ENCODE data around the gene CRACR2A.

The CRACR2A gene

DNA sequence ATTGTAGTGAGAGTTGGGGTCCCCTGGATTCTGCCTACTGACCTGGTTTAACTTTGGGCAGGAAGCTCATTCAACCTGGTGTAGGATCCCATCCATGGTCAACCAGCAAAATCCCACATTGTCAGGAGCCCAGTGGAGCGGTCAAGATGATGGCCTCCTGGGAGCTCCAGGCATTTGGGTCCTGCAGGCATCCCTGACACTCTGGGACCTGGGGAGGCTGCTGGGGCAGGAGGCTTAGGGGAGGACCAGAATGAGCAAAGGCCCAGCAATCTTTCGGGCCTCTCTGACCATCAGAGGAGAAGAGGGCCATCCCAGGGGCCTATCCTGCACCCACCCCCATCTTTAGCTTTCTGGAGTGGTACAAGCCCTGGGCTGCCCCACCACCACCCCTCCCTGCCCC is 157.9 kb downstream of the CRACR2A start:
- H3K9ac ChIP-seq (ENCODE audit: low read length): no peak overlapping the region
- H3K27me3 ChIP-seq (ENCODE audit: control insufficient read depth, insufficient read depth, low read length): no peaks in the 10 kb centered on the region
- H3K4me3 ChIP-seq (ENCODE audit: low read length): no peak overlapping the region
- no peaks in the 10 kb centered on the region for H3K36me3 ChIP-seq (ENCODE audit: control insufficient read depth, low read depth, low read length)
- no peak overlapping the region for H3K27ac ChIP-seq (ENCODE audit: low read length)
- H3K9me3 ChIP-seq (ENCODE audit: control insufficient read depth, low read depth, low read length): no peaks in the 10 kb centered on the region
- H3K4me1 ChIP-seq (ENCODE audit: control insufficient read depth, low read depth, low read length): peaks cover 6% of the 10 kb centered on the region

GRCh38 chr12:3593906-3594483 is 158.9 kb downstream of the CRACR2A start:
- H3K9me3 ChIP-seq (ENCODE audit: control insufficient read depth, low read depth, low read length): no peaks in the 10 kb centered on the region
- no peaks in the 10 kb centered on the region for H3K36me3 ChIP-seq (ENCODE audit: control insufficient read depth, low read depth, low read length)
- no peaks in the 10 kb centered on the region for H3K27me3 ChIP-seq (ENCODE audit: control insufficient read depth, insufficient read depth, low read length)
- no peaks in the 10 kb centered on the region for H3K4me1 ChIP-seq (ENCODE audit: control insufficient read depth, low read depth, low read length)
- no peak overlapping the region for H3K27ac ChIP-seq (ENCODE audit: low read length)
- no peak overlapping the region for H3K9ac ChIP-seq (ENCODE audit: low read length)
- H3K4me3 ChIP-seq (ENCODE audit: low read length): no peak overlapping the region

DNA sequence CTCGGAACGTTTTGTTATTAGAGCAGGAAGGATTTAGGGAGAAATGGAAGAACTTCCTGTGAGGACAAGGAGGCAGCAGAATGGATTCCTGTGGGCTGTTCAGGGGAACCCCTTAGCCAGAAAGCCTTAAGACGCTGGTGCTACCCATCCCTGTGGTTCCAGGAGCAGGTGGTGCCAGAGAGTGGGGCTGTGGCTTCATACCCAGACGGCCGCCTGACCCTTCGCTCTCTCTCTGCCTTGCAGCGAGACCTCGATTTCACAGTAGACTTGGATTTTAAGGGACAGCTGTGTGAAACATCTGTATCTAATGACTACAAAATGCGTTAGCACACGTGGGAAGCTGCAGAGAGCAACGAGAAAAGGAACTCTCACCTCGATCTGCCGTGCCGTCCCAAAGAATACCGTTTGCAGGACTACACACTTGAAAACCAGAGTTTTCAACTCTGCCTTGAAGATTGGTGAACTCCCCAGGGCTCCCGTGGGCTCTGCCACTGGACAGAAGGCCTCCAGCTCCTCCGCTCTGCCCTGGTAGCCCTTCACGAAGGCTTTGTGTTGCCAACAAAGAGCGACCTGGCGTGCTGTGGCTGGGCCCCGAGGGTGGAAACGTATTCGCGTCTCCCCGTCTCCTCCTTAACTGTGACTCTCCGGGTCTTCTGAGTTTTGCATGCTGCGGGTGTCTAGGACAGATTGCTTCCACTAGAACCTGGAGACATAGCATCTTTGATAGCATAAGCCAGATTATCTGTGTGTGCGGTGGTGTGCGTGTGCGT is 159.9 kb downstream of the CRACR2A start:
- peaks cover under 1% of the 10 kb centered on the region for H3K4me1 ChIP-seq (ENCODE audit: control insufficient read depth, low read depth, low read length)
- no peak overlapping the region for H3K4me3 ChIP-seq (ENCODE audit: low read length)
- H3K27ac ChIP-seq (ENCODE audit: low read length): no peak overlapping the region
- no peaks in the 10 kb centered on the region for H3K36me3 ChIP-seq (ENCODE audit: control insufficient read depth, low read depth, low read length)
- peaks cover 7% of the 10 kb centered on the region for H3K27me3 ChIP-seq (ENCODE audit: control insufficient read depth, insufficient read depth, low read length)
- H3K9me3 ChIP-seq (ENCODE audit: control insufficient read depth, low read depth, low read length): no peaks in the 10 kb centered on the region
- no peak overlapping the region for H3K9ac ChIP-seq (ENCODE audit: low read length)

DNA sequence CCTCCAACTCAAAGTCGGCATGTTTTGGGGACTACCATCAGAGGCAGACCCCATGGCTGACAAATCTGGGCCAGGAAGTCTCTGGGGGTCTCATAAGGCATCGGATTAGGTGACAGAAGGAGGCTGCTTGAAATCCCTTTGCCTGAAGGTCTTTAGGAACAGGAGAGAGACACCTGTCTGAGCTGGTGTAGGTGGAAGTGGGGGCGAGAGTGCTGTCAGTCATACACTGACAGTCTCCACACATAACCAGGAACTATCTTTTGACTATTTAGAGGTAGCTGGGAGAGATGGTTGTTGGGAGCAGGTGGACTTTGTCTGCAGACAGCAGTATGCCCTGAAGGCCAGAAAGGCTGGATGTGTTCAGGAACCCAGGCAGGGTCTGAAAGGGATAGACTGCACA is 163.2 kb downstream of the CRACR2A start:
- Histone ChIP-seq H3K27me3 (ENCODE audit: control insufficient read depth, insufficient read depth, low read length) (peaks cover 8% of the 10 kb centered on the region), H3K4me1 (ENCODE audit: control insufficient read depth, low read depth, low read length) (peaks cover 8% of the 10 kb centered on the region), H3K27ac (ENCODE audit: low read length) (no peak overlapping the region), H3K4me3 (ENCODE audit: low read length) (no peak overlapping the region), H3K36me3 (ENCODE audit: control insufficient read depth, low read depth, low read length) (no peaks in the 10 kb centered on the region), H3K9me3 (ENCODE audit: control insufficient read depth, low read depth, low read length) (no peaks in the 10 kb centered on the region), H3K9ac (ENCODE audit: low read length) (no peak overlapping the region)

DNA sequence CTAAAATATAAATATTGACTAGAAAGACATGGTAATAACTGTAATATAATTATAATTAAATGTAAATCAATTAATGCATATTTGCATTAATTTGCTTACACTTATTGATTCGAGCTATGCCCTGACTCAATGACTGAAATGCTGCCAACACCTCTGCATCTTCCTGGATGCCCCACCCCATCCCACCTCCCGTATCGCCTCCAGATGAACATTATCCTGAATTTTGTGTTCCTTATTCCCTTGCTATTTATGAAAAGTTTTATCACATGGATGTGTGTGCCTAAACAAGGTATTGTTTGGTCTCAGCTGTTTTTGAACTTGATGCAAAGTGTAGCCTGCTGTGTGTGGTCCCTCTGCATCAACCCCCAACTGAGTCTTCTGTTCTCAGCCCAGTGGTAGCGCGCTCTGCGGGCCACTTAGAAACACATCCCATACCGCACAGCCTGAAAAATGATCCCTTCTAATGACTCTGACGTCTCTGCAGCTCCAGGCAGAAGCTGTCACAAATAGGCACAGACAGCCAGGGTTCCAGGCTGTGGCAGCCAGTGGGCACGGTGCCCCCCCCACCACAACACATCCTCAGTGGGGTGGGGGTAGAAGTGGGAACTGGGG is 165.4 kb downstream of the CRACR2A start:
- Histone ChIP-seq H3K27me3 (ENCODE audit: control insufficient read depth, insufficient read depth, low read length) (peaks cover 8% of the 10 kb centered on the region), H3K9me3 (ENCODE audit: control insufficient read depth, low read depth, low read length) (no peaks in the 10 kb centered on the region), H3K27ac (ENCODE audit: low read length) (no peak overlapping the region), H3K4me1 (ENCODE audit: control insufficient read depth, low read depth, low read length) (peaks cover 8% of the 10 kb centered on the region), H3K4me3 (ENCODE audit: low read length) (no peak overlapping the region), H3K36me3 (ENCODE audit: control insufficient read depth, low read depth, low read length) (no peaks in the 10 kb centered on the region), H3K9ac (ENCODE audit: low read length) (no peak overlapping the region)

GRCh38 chr12:3583656-3584334 is 169.1 kb downstream of the CRACR2A start:
- Histone ChIP-seq H3K27ac (ENCODE audit: low read length) (no peak overlapping the region), H3K27me3 (ENCODE audit: control insufficient read depth, insufficient read depth, low read length) (peaks cover 8% of the 10 kb centered on the region), H3K4me1 (ENCODE audit: control insufficient read depth, low read depth, low read length) (peaks cover 17% of the 10 kb centered on the region), H3K36me3 (ENCODE audit: control insufficient read depth, low read depth, low read length) (no peaks in the 10 kb centered on the region), H3K4me3 (ENCODE audit: low read length) (no peak overlapping the region), H3K9me3 (ENCODE audit: control insufficient read depth, low read depth, low read length) (no peaks in the 10 kb centered on the region), H3K9ac (ENCODE audit: low read length) (no peak overlapping the region)

- H3K4me1 ChIP-seq (ENCODE audit: control insufficient read depth, low read depth, low read length): peaks cover 12% of the 10 kb centered on the region
- no peak overlapping the region for H3K9ac ChIP-seq (ENCODE audit: low read length)
- no peaks in the 10 kb centered on the region for H3K36me3 ChIP-seq (ENCODE audit: control insufficient read depth, low read depth, low read length)
- no peaks in the 10 kb centered on the region for H3K27me3 ChIP-seq (ENCODE audit: control insufficient read depth, insufficient read depth, low read length)
- no peak overlapping the region for H3K27ac ChIP-seq (ENCODE audit: low read length)
- no peak overlapping the region for H3K4me3 ChIP-seq (ENCODE audit: low read length)
- no peaks in the 10 kb centered on the region for H3K9me3 ChIP-seq (ENCODE audit: control insufficient read depth, low read depth, low read length)
Observed at GRCh38 chr12:3580094-3580749, 172.7 kb downstream of the CRACR2A start.

GRCh38 chr12:3579446-3580093 is 173.3 kb downstream of the CRACR2A start:
- Histone ChIP-seq H3K9ac (ENCODE audit: low read length) (no peak overlapping the region), H3K36me3 (ENCODE audit: control insufficient read depth, low read depth, low read length) (no peaks in the 10 kb centered on the region), H3K4me3 (ENCODE audit: low read length) (no peak overlapping the region), H3K9me3 (ENCODE audit: control insufficient read depth, low read depth, low read length) (no peaks in the 10 kb centered on the region), H3K4me1 (ENCODE audit: control insufficient read depth, low read depth, low read length) (peaks cover 12% of the 10 kb centered on the region), H3K27ac (ENCODE audit: low read length) (no peak overlapping the region), H3K27me3 (ENCODE audit: control insufficient read depth, insufficient read depth, low read length) (no peaks in the 10 kb centered on the region)

- H3K36me3 ChIP-seq (ENCODE audit: control insufficient read depth, low read depth, low read length): no peaks in the 10 kb centered on the region
- H3K27ac ChIP-seq (ENCODE audit: low read length): no peak overlapping the region
- H3K9me3 ChIP-seq (ENCODE audit: control insufficient read depth, low read depth, low read length): no peaks in the 10 kb centered on the region
- no peaks in the 10 kb centered on the region for H3K27me3 ChIP-seq (ENCODE audit: control insufficient read depth, insufficient read depth, low read length)
- H3K9ac ChIP-seq (ENCODE audit: low read length): no peak overlapping the region
- H3K4me1 ChIP-seq (ENCODE audit: control insufficient read depth, low read depth, low read length): peaks cover 12% of the 10 kb centered on the region
- no peak overlapping the region for H3K4me3 ChIP-seq (ENCODE audit: low read length)
Observed at GRCh38 chr12:3578557-3578956, 174.4 kb downstream of the CRACR2A start.

DNA sequence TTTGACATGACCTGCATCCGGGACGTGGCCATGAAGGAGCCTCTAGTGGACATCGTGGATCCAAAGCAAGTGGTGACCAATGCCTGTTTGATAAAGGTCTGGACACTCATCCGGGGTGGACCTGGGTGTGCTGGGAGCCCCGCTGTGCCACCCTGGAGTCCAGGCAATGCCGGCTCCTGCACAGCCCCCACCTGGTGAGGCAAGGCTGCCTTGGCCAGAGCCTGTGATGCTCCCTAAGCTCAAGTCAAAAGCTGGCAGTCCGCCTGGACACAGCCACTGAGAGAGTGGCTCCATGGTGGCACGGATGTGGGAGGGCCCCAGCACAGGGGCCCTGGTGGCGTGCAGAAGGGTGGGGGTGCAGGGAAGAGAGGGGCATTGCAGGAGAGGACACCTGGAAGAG is 176.0 kb downstream of the CRACR2A start:
- H3K4me3 ChIP-seq (ENCODE audit: low read length): no peak overlapping the region
- peaks cover 15% of the 10 kb centered on the region for H3K4me1 ChIP-seq (ENCODE audit: control insufficient read depth, low read depth, low read length)
- H3K9me3 ChIP-seq (ENCODE audit: control insufficient read depth, low read depth, low read length): no peaks in the 10 kb centered on the region
- no peaks in the 10 kb centered on the region for H3K27me3 ChIP-seq (ENCODE audit: control insufficient read depth, insufficient read depth, low read length)
- no peak overlapping the region for H3K9ac ChIP-seq (ENCODE audit: low read length)
- H3K36me3 ChIP-seq (ENCODE audit: control insufficient read depth, low read depth, low read length): no peaks in the 10 kb centered on the region
- no peak overlapping the region for H3K27ac ChIP-seq (ENCODE audit: low read length)

GRCh38 chr12:3574986-3575385 is 177.9 kb downstream of the CRACR2A start:
- Histone ChIP-seq H3K27me3 (ENCODE audit: control insufficient read depth, insufficient read depth, low read length) (no peaks in the 10 kb centered on the region), H3K9ac (ENCODE audit: low read length) (no peak overlapping the region), H3K4me1 (ENCODE audit: control insufficient read depth, low read depth, low read length) (peaks cover 13% of the 10 kb centered on the region), H3K4me3 (ENCODE audit: low read length) (no peak overlapping the region), H3K36me3 (ENCODE audit: control insufficient read depth, low read depth, low read length) (no peaks in the 10 kb centered on the region), H3K9me3 (ENCODE audit: control insufficient read depth, low read depth, low read length) (no peaks in the 10 kb centered on the region), H3K27ac (ENCODE audit: low read length) (no peak overlapping the region)

Data from iPS-18a (cell line).